Endodermal cell (in vitro differentiated cells): ENCODE results near the gene GORAB. TPM values are rescaled to one million over a fixed set of nuclear protein-coding genes. Genes with fewer than 3 reads are reported as not detected.

Source experiments
- DNase-seq: peaks from one replicate; pipeline ENCODE4 v3.0.0-alpha.2; 2017
- H3K27ac ChIP-seq: 2 replicates; pipeline ENCODE4 v1.5.1; 2013; ENCODE audit warnings: mild to moderate bottlenecking, low read depth, low read length, moderate library complexity
- H3K27me3 ChIP-seq: 2 replicates; pipeline ENCODE4 v1.6.1; 2013; ENCODE audit warnings: mild to moderate bottlenecking, low read length, moderate library complexity; ENCODE audit not compliant: insufficient read depth, control insufficient read depth, poor library complexity, severe bottlenecking
- H3K36me3 ChIP-seq: 2 replicates; pipeline ENCODE4 v1.7.0; 2013; ENCODE audit warnings: mild to moderate bottlenecking, low read length, moderate library complexity; ENCODE audit not compliant: control insufficient read depth, insufficient read depth
- H3K4me1 ChIP-seq: one replicate; pipeline ENCODE4 v1.7.0; 2013; ENCODE audit warnings: low read length; ENCODE audit not compliant: control insufficient read depth, insufficient read depth
- H3K4me3 ChIP-seq: 2 replicates; pipeline ENCODE4 v1.5.1; 2013; ENCODE audit warnings: mild to moderate bottlenecking, low read length, moderate library complexity
- H3K9ac ChIP-seq: 2 replicates; pipeline ENCODE4 v1.6.1; 2013; ENCODE audit warnings: mild to moderate bottlenecking, low read length, moderate library complexity; ENCODE audit not compliant: poor library complexity, severe bottlenecking; ENCODE audit errors: extremely low read depth
- H3K9me3 ChIP-seq: 2 replicates; pipeline ENCODE4 v1.6.1; 2013; ENCODE audit warnings: mild to moderate bottlenecking, low read length, moderate library complexity; ENCODE audit not compliant: control insufficient read depth
- H3K27ac Mint-ChIP-seq: 2 replicates; pipeline ENCODE4 v1.8.0; 2020; ENCODE audit warnings: mixed read lengths
- H3K27me3 Mint-ChIP-seq: 2 replicates; pipeline ENCODE4 v1.8.0; 2021; ENCODE audit warnings: mild to moderate bottlenecking, mixed read lengths; ENCODE audit not compliant: insufficient read depth
- H3K36me3 Mint-ChIP-seq: 2 replicates; pipeline ENCODE4 v1.8.0; 2020; ENCODE audit warnings: low read depth, mixed read lengths
- H3K4me1 Mint-ChIP-seq: 2 replicates; pipeline ENCODE4 v1.8.0; 2020; ENCODE audit warnings: mixed read lengths
- H3K4me3 Mint-ChIP-seq: 2 replicates; pipeline ENCODE4 v1.8.0; 2020; ENCODE audit warnings: mild to moderate bottlenecking, moderate library complexity, mixed read lengths
- H3K9me3 Mint-ChIP-seq: 2 replicates; pipeline ENCODE4 v1.8.0; 2020; ENCODE audit warnings: mild to moderate bottlenecking, mixed read lengths
- CTCF ChIP-seq: fragments of 200-600 bp; sonication (generic); conservative IDR thresholded peaks from 2 replicates; pipeline ENCODE4 v1.5.0; 2021; ENCODE audit warnings: antibody characterized with exemption, mild to moderate bottlenecking
- WGBS, 2 experiments: methylation state at CpG; one replicate each; pipeline versions ENCODE4 v1.1.5 to v1.1.7; 2013; ENCODE audit warnings: missing lambda C conversion rate in 2 of 2, mixed read lengths in 1 of 2; ENCODE audit not compliant: insufficient coverage in 1 of 2, insufficient read length in 1 of 2; 5-methylcytosine and 5-hydroxymethylcytosine counted together
- total RNA-seq, 2 donors: library from RNA; stranded (reverse); fragmentation: NEBNext Ultra II Directional in 1 of 2; extraction: Animal tissue kit (Norgen Biotek cat#: 25700) in 1 of 2; gene quantifications; 2 replicates in 1 of 2; 3 replicates in 1 of 2; pipeline ENCODE4 v1.2.1, GENCODE V29; 2021

GORAB gene
- total RNA-seq, 2 donors from 2014 or later: 10.0 to 15.9 TPM

- peaks cover 2% of the 10 kb centered on the region for H3K36me3 ChIP-seq
- Mint-ChIP-seq H3K9me3 (no peaks in the 10 kb centered on the region), H3K4me3 (no peak overlapping the region), H3K4me1 (peaks cover 23% of the 10 kb centered on the region), H3K27ac (no peak overlapping the region), H3K27me3 (no peaks in the 10 kb centered on the region), H3K36me3 (peaks cover 2% of the 10 kb centered on the region)
- H3K9ac ChIP-seq: no peak overlapping the region
- no peak overlapping the region for H3K27ac ChIP-seq
- no peak for DNase-seq
- H3K27me3 ChIP-seq: no peaks in the 10 kb centered on the region
- TF ChIP-seq CTCF: no peak
- no peaks in the 10 kb centered on the region for H3K9me3 ChIP-seq
- H3K4me3 ChIP-seq: no peak overlapping the region
- WGBS, 2 experiments: 92 to 100% methylated on average over 2 of the region's 2 CpGs
- no peaks in the 10 kb centered on the region for H3K4me1 ChIP-seq
Measured at GRCh38 chr1:170559166-170559565, 27.2 kb downstream of the GORAB start.

- DNase-seq: no peak
- H3K4me3 Mint-ChIP-seq: no peak overlapping the region
- Histone ChIP-seq H3K9ac (no peak overlapping the region), H3K36me3 (no peaks in the 10 kb centered on the region), H3K4me3 (no peak overlapping the region), H3K27me3 (no peaks in the 10 kb centered on the region), H3K4me1 (no peaks in the 10 kb centered on the region), H3K9me3 (no peaks in the 10 kb centered on the region), H3K27ac (no peak overlapping the region)
- TF ChIP-seq CTCF: no peak
- peaks cover 14% of the 10 kb centered on the region for H3K4me1 Mint-ChIP-seq
- no peaks in the 10 kb centered on the region for H3K9me3 Mint-ChIP-seq
- H3K36me3 Mint-ChIP-seq: no peaks in the 10 kb centered on the region
- no peak overlapping the region for H3K27ac Mint-ChIP-seq
- H3K27me3 Mint-ChIP-seq: no peaks in the 10 kb centered on the region
- WGBS, 2 experiments: 97 to 100% methylated on average over 1 to 3 of the region's 4 CpGs
Measured at GRCh38 chr1:170560681-170561285, 28.8 kb downstream of the GORAB start.

- Mint-ChIP-seq H3K36me3 (no peaks in the 10 kb centered on the region), H3K27ac (peak overlapping the region; percentile 77), H3K4me3 (no peak overlapping the region), H3K9me3 (no peaks in the 10 kb centered on the region), H3K27me3 (no peaks in the 10 kb centered on the region), H3K4me1 (peaks cover 14% of the 10 kb centered on the region)
- 34 to 53% methylated on average over 2 to 6 of the region's 7 CpGs for WGBS, 2 experiments
- H3K9ac ChIP-seq: no peak overlapping the region
- peak; percentile 77 for DNase-seq
- no peaks in the 10 kb centered on the region for H3K36me3 ChIP-seq
- H3K27ac ChIP-seq: peak overlapping the region; percentile 45
- no peaks in the 10 kb centered on the region for H3K4me1 ChIP-seq
- no peaks in the 10 kb centered on the region for H3K27me3 ChIP-seq
- TF ChIP-seq CTCF: no peak
- H3K9me3 ChIP-seq: no peaks in the 10 kb centered on the region
- H3K4me3 ChIP-seq: no peak overlapping the region
Measured at GRCh38 chr1:170562646-170563338, 30.8 kb downstream of the GORAB start.
